HuH-7 (cell line): ENCODE measurements around the gene AKNA.
A peak's percentile ranks its signal among the peaks of the same experiment; 100 is the strongest.

Experiments used
- DNase-seq: peaks from one replicate; pipeline ENCODE4 v3.0.0; 2011; ENCODE audit warnings: low spot score

Gene AKNA

GRCh38 chr9:114362394-114362793 is 25.4 kb downstream of the AKNA start:
- DNase-seq, result no peak

GRCh38 chr9:114361542-114361941 is 26.2 kb downstream of the AKNA start:
- DNase-seq, result no peak

GRCh38 chr9:114359801-114360200 is 28.0 kb downstream of the AKNA start:
- DNase-seq, result no peak

- no peak for DNase-seq
Observed at GRCh38 chr9:114357911-114358328, 29.9 kb downstream of the AKNA start.

GRCh38 chr9:114357360-114357759 is 30.4 kb downstream of the AKNA start:
- DNase-seq, result no peak

- no peak for DNase-seq
Observed at GRCh38 chr9:114356792-114357191, 31.0 kb downstream of the AKNA start.

GRCh38 chr9:114355821-114356220 is 32.0 kb downstream of the AKNA start:
- DNase-seq, result no peak

- DNase-seq, result no peak
Observed at GRCh38 chr9:114351932-114352331, 35.9 kb downstream of the AKNA start.

GRCh38 chr9:114350636-114351401 is 37.0 kb downstream of the AKNA start:
- DNase-seq, result no peak

GRCh38 chr9:114349713-114350480 is 37.9 kb downstream of the AKNA start:
- no peak for DNase-seq

GRCh38 chr9:114348906-114349482 is 38.8 kb downstream of the AKNA start:
- DNase-seq, result peak; percentile 43

GRCh38 chr9:114348261-114348905 is 39.4 kb downstream of the AKNA start:
- DNase-seq, result no peak

GRCh38 chr9:114347675-114348074 is 40.1 kb downstream of the AKNA start:
- no peak for DNase-seq

- no peak for DNase-seq
Observed at GRCh38 chr9:114346146-114346545, 41.6 kb downstream of the AKNA start.

- DNase-seq, result no peak
Observed at GRCh38 chr9:114345493-114346065, 42.2 kb downstream of the AKNA start.

- DNase-seq, result no peak
Observed at GRCh38 chr9:114344692-114345091, 43.1 kb downstream of the AKNA start.

- no peak for DNase-seq
Observed at GRCh38 chr9:114344188-114344566, 43.6 kb downstream of the AKNA start.

GRCh38 chr9:114343471-114344187 is 44.2 kb downstream of the AKNA start:
- DNase-seq, result no peak

GRCh38 chr9:114342755-114343440 is 44.9 kb downstream of the AKNA start:
- DNase-seq, result no peak

GRCh38 chr9:114341991-114342390 is 45.8 kb downstream of the AKNA start:
- no peak for DNase-seq
